ENCODE data around the gene MAD1L1. TPM values are rescaled to one million over a fixed set of nuclear protein-coding genes. Genes with fewer than 3 reads are reported as not detected.

The MAD1L1 gene
- total and polyA plus RNA-seq, 4 donors = 12.8 to 20.7 (median 16.5) TPM

- Histone ChIP-seq H3K4me3 (ENCODE audit: low read depth in 1 of 3, low read length in 3 of 3) (no peak overlapping the region), H3K4me1 (ENCODE audit: control insufficient read depth in 4 of 4, insufficient read depth in 4 of 4, low read length in 3 of 4) (no peaks in the 10 kb centered on the region), H3K36me3 (ENCODE audit: control insufficient read depth in 4 of 4, insufficient read depth in 3 of 4, low read depth in 1 of 4, low read length in 3 of 4) (no peaks in the 10 kb centered on the region), H3K9ac (ENCODE audit: low read depth in 1 of 2, low read length in 2 of 2) (no peak overlapping the region), H3K27ac (ENCODE audit: low read depth in 1 of 2, low read length in 2 of 2) (no peak overlapping the region), H3K27me3 (ENCODE audit: control insufficient read depth in 4 of 4, insufficient read depth in 4 of 4, low read length in 3 of 4) (no peaks in the 10 kb centered on the region), H3K9me3 (ENCODE audit: control insufficient read depth in 4 of 4, low read length in 3 of 4) (peaks cover 5 to 14% (median 8%) of the 10 kb centered on the region in 4 donors)
- DNase-seq (ENCODE audit: low spot score) = no peak
- TF ChIP-seq, protein P1, sequence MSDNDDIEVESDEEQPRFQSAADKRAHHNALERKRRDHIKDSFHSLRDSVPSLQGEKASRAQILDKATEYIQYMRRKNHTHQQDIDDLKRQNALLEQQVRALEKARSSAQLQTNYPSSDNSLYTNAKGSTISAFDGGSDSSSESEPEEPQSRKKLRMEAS (IDR thresholded peaks at IDR 0.05) = no peak
- TF ChIP-seq HNF4G (IDR thresholded peaks at IDR 0.05) = no peak
- no peak for TF ChIP-seq ATF3 (IDR thresholded peaks at IDR 0.05)
- TF ChIP-seq FOXA1 (IDR thresholded peaks at IDR 0.05) = no peak
- TF ChIP-seq REST (IDR thresholded peaks at IDR 0.05) = no peak
- no peak for TF ChIP-seq YY1 (IDR thresholded peaks at IDR 0.05)
- TF ChIP-seq, protein P2, sequence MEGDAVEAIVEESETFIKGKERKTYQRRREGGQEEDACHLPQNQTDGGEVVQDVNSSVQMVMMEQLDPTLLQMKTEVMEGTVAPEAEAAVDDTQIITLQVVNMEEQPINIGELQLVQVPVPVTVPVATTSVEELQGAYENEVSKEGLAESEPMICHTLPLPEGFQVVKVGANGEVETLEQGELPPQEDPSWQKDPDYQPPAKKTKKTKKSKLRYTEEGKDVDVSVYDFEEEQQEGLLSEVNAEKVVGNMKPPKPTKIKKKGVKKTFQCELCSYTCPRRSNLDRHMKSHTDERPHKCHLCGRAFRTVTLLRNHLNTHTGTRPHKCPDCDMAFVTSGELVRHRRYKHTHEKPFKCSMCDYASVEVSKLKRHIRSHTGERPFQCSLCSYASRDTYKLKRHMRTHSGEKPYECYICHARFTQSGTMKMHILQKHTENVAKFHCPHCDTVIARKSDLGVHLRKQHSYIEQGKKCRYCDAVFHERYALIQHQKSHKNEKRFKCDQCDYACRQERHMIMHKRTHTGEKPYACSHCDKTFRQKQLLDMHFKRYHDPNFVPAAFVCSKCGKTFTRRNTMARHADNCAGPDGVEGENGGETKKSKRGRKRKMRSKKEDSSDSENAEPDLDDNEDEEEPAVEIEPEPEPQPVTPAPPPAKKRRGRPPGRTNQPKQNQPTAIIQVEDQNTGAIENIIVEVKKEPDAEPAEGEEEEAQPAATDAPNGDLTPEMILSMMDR (IDR thresholded peaks at IDR 0.05; ENCODE audit: low read depth, low read length, missing input control) = no peak
- WGBS = 97% methylated on average over 7 of the region's 7 CpGs
These were observed 204.0 kb downstream of the MAD1L1 start for GRCh38 chr7:2028733-2029132.

GRCh38 chr7:2025188-2025587, 207.6 kb downstream of the MAD1L1 start:
- no peak for TF ChIP-seq HNF4G (IDR thresholded peaks at IDR 0.05)
- Histone ChIP-seq H3K36me3 (ENCODE audit: control insufficient read depth in 4 of 4, insufficient read depth in 3 of 4, low read depth in 1 of 4, low read length in 3 of 4) (no peaks in the 10 kb centered on the region), H3K9me3 (ENCODE audit: control insufficient read depth in 4 of 4, low read length in 3 of 4) (peaks cover 5 to 14% (median 8%) of the 10 kb centered on the region in 4 donors), H3K27me3 (ENCODE audit: control insufficient read depth in 4 of 4, insufficient read depth in 4 of 4, low read length in 3 of 4) (no peaks in the 10 kb centered on the region), H3K27ac (ENCODE audit: low read depth in 1 of 2, low read length in 2 of 2) (no peak overlapping the region), H3K4me1 (ENCODE audit: control insufficient read depth in 4 of 4, insufficient read depth in 4 of 4, low read length in 3 of 4) (no peaks in the 10 kb centered on the region), H3K4me3 (ENCODE audit: low read depth in 1 of 3, low read length in 3 of 3) (no peak overlapping the region), H3K9ac (ENCODE audit: low read depth in 1 of 2, low read length in 2 of 2) (no peak overlapping the region)
- DNase-seq (ENCODE audit: low spot score) = no peak
- 97% methylated on average over 4 of the region's 4 CpGs for WGBS

DNA sequence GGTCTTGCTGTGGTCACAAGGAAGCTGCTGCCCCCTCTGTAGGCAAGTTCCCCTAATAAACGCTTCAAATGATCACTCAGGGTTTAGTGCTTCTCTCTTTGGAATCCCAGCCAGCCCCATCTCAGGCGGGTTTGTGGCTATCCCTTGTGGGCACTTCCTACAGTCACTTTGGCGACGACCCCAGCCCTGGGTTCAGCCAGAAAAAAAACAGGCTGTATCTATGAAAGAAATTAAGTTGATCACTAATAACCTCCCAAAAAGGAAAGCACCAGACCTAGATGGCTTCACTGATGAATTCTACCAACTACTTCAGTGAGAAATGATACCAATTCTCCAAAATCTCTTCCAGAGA, 208.2 kb downstream of the MAD1L1 start:
- 88% methylated on average over 4 of the region's 4 CpGs for WGBS
- TF ChIP-seq RAD21 (IDR thresholded peaks at IDR 0.05) (no peak), JUND (IDR thresholded peaks at IDR 0.05) (no peak), RXRA (IDR thresholded peaks at IDR 0.05) (no peak), SP1 (IDR thresholded peaks at IDR 0.05) (no peak), HNF4A (conservative IDR thresholded peaks at IDR 0.05) (no peak), EGR1 (IDR thresholded peaks at IDR 0.05; ENCODE audit: low read depth in 2 of 2) (no peak), NR2F2 (IDR thresholded peaks at IDR 0.05) (no peak), GABPA (IDR thresholded peaks at IDR 0.05 in 1 of 2, conservative IDR thresholded peaks at IDR 0.05 in 1 of 2) (no peak), TAF1 (conservative IDR thresholded peaks at IDR 0.05) (no peak)
- TF ChIP-seq, protein P1 (IDR thresholded peaks at IDR 0.05) = no peak
- H3K4me1 ChIP-seq (ENCODE audit: control insufficient read depth in 4 of 4, insufficient read depth in 4 of 4, low read length in 3 of 4) = no peaks in the 10 kb centered on the region
- no peaks in the 10 kb centered on the region for H3K27me3 ChIP-seq (ENCODE audit: control insufficient read depth in 4 of 4, insufficient read depth in 4 of 4, low read length in 3 of 4)
- no peak for DNase-seq (ENCODE audit: low spot score)
- H3K27ac ChIP-seq (ENCODE audit: low read depth in 1 of 2, low read length in 2 of 2) = no peak overlapping the region
- H3K9ac ChIP-seq (ENCODE audit: low read depth in 1 of 2, low read length in 2 of 2) = no peak overlapping the region
- H3K4me3 ChIP-seq (ENCODE audit: low read depth in 1 of 3, low read length in 3 of 3) = no peak overlapping the region
- no peaks in the 10 kb centered on the region for H3K36me3 ChIP-seq (ENCODE audit: control insufficient read depth in 4 of 4, insufficient read depth in 3 of 4, low read depth in 1 of 4, low read length in 3 of 4)
- peaks cover 5 to 14% (median 8%) of the 10 kb centered on the region in 4 donors for H3K9me3 ChIP-seq (ENCODE audit: control insufficient read depth in 4 of 4, low read length in 3 of 4)
